ENCODE results near the gene ABO.

DNA sequence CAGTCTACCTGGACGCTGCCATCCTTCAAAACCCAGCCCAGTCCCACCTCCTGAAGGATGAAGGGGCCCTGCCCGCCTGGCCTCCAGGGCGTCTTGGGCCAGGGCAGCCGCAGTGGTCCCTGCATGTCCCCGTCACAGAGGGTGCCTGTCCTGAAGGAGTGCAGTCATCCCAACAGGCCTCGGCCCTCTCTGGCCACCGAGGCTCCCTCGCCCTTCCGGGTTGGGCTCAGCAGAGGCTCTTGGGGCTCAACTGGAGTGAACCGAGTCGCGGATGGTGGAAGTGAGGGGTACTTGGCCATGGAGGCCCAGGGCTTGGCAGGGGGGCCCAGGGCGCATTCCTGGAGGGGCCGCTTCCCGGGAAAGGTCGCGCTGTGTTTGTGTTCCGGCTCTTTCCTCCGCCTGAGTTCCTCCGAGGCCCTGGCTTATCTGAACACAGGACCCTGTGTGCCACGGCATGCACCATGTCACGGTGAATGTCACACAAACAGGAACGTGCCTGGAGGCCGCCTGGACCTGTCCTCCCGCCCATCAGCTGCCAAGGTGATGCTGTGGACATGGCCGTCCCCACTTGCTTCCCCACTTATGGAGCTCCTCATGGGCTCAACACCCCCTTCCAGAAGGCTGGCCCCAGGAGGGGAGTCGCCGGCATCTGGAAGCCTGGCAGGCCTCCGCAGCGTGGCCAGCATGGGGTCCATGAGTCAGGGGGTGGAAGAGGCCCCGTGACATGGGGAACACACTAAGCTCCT is 40.3 kb downstream of the ABO start:
- no peak for TF ChIP-seq POLR2A (IDR thresholded peaks at IDR 0.05; ENCODE audit: low read depth, low read length)
- no peak for TF ChIP-seq POLR2AphosphoS5 (IDR thresholded peaks at IDR 0.05; ENCODE audit: low read depth, low read length)
- TF ChIP-seq TAF1 (IDR thresholded peaks at IDR 0.05; ENCODE audit: low read depth, low read length) = no peak
